Measurements from ENCODE around the gene ADAM22.

ADAM22 gene

GRCh38 chr7:88037050-88037449 lies 103.0 kb downstream of the ADAM22 start:
- no peak overlapping the region for H3K9ac ChIP-seq (ENCODE audit: low read length)
- H3K9me3 ChIP-seq (replicated peaks; ENCODE audit: insufficient read depth, low read length): no peaks in the 10 kb centered on the region
- no peak for TF ChIP-seq EZH2phosphoT487 (IDR thresholded peaks at IDR 0.05; ENCODE audit: low read length)
- TF ChIP-seq EZH2 (optimal IDR thresholded peaks at IDR 0.05; ENCODE audit: low read depth, low read length): no peak
- TF ChIP-seq, protein P1, sequence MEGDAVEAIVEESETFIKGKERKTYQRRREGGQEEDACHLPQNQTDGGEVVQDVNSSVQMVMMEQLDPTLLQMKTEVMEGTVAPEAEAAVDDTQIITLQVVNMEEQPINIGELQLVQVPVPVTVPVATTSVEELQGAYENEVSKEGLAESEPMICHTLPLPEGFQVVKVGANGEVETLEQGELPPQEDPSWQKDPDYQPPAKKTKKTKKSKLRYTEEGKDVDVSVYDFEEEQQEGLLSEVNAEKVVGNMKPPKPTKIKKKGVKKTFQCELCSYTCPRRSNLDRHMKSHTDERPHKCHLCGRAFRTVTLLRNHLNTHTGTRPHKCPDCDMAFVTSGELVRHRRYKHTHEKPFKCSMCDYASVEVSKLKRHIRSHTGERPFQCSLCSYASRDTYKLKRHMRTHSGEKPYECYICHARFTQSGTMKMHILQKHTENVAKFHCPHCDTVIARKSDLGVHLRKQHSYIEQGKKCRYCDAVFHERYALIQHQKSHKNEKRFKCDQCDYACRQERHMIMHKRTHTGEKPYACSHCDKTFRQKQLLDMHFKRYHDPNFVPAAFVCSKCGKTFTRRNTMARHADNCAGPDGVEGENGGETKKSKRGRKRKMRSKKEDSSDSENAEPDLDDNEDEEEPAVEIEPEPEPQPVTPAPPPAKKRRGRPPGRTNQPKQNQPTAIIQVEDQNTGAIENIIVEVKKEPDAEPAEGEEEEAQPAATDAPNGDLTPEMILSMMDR (IDR thresholded peaks at IDR 0.05; ENCODE audit: low read length): no peak
- no peaks in the 10 kb centered on the region for H3K36me3 ChIP-seq (replicated peaks; ENCODE audit: insufficient read depth, low read length)
- no peaks in the 10 kb centered on the region for H3K27me3 ChIP-seq (replicated peaks; ENCODE audit: insufficient read depth, low read length)
- no peak for DNase-seq
- no peaks in the 10 kb centered on the region for H3F3A ChIP-seq (ENCODE audit: insufficient read depth, low read length)
- no peaks in the 10 kb centered on the region for H4K20me1 ChIP-seq (ENCODE audit: insufficient read depth, low read length)
- no peaks in the 10 kb centered on the region for H3K79me2 ChIP-seq (ENCODE audit: low read length)
- H3K4me2 ChIP-seq (ENCODE audit: low read depth, low read length): no peak overlapping the region
- no peak overlapping the region for H3K4me3 ChIP-seq (ENCODE audit: low read length)
- no peaks in the 10 kb centered on the region for H3K9me2 ChIP-seq (replicated peaks; ENCODE audit: insufficient read depth, low read length)
- no peak overlapping the region for H2AFZ ChIP-seq (ENCODE audit: low read length)
- no peak overlapping the region for H3K27ac ChIP-seq (ENCODE audit: low read length)
- 0 out of 2 replicates have a peak, but pooled peaks cover 2% of the 10 kb centered on the region for H3K4me1 ChIP-seq (ENCODE audit: low read length)

- Histone ChIP-seq H4K20me1 (ENCODE audit: insufficient read depth, low read length) (no peaks in the 10 kb centered on the region), H3F3A (ENCODE audit: insufficient read depth, low read length) (no peaks in the 10 kb centered on the region), H3K9me3 (replicated peaks; ENCODE audit: insufficient read depth, low read length) (no peaks in the 10 kb centered on the region), H2AFZ (ENCODE audit: low read length) (no peak overlapping the region), H3K4me3 (ENCODE audit: low read length) (no peak overlapping the region), H3K9ac (ENCODE audit: low read length) (no peak overlapping the region), H3K9me2 (replicated peaks; ENCODE audit: insufficient read depth, low read length) (no peaks in the 10 kb centered on the region), H3K36me3 (replicated peaks; ENCODE audit: insufficient read depth, low read length) (no peaks in the 10 kb centered on the region), H3K4me1 (ENCODE audit: low read length) (peaks cover 8% of the 10 kb centered on the region; the same call in 1 of the 2 replicates), H3K4me2 (ENCODE audit: low read depth, low read length) (no peak overlapping the region), H3K27ac (ENCODE audit: low read length) (no peak overlapping the region), H3K27me3 (replicated peaks; ENCODE audit: insufficient read depth, low read length) (no peaks in the 10 kb centered on the region), H3K79me2 (ENCODE audit: low read length) (no peaks in the 10 kb centered on the region)
- DNase-seq: no peak
- no peak for TF ChIP-seq EZH2phosphoT487 (IDR thresholded peaks at IDR 0.05; ENCODE audit: low read length)
- no peak for TF ChIP-seq EZH2 (optimal IDR thresholded peaks at IDR 0.05; ENCODE audit: low read depth, low read length)
- TF ChIP-seq, protein P1 (IDR thresholded peaks at IDR 0.05; ENCODE audit: low read length): no peak
Measured at GRCh38 chr7:88040694-88041093, 106.6 kb downstream of the ADAM22 start.

DNA sequence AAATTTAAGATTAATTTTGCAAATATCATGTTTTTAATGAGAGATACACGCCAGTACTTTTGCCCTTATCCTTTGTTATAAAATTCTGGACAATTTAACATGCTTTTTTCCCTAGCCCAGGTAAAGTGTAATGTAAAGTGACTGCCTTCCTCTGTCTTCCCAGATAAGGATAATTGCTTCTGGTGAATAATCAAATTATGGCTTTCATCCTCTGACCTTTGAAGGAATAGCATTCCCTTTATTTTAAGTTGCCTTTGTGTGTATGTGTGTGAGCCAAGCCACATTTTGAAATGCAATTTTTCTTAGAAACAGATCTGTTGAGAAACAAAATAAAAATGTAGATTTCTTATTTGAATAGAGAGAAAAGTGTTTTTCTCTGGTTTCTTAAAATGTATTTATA lies 107.5 kb downstream of the ADAM22 start:
- Histone ChIP-seq H2AFZ (ENCODE audit: low read length) (no peak overlapping the region), H3K9me3 (replicated peaks; ENCODE audit: insufficient read depth, low read length) (no peaks in the 10 kb centered on the region), H3K36me3 (replicated peaks; ENCODE audit: insufficient read depth, low read length) (no peaks in the 10 kb centered on the region), H3K9ac (ENCODE audit: low read length) (no peak overlapping the region), H4K20me1 (ENCODE audit: insufficient read depth, low read length) (no peaks in the 10 kb centered on the region), H3K4me1 (ENCODE audit: low read length) (peaks cover 8% of the 10 kb centered on the region; the same call in 1 of the 2 replicates), H3K4me3 (ENCODE audit: low read length) (no peak overlapping the region), H3K27ac (ENCODE audit: low read length) (no peak overlapping the region), H3K27me3 (replicated peaks; ENCODE audit: insufficient read depth, low read length) (no peaks in the 10 kb centered on the region), H3K9me2 (replicated peaks; ENCODE audit: insufficient read depth, low read length) (no peaks in the 10 kb centered on the region), H3K79me2 (ENCODE audit: low read length) (no peaks in the 10 kb centered on the region), H3F3A (ENCODE audit: insufficient read depth, low read length) (no peaks in the 10 kb centered on the region), H3K4me2 (ENCODE audit: low read depth, low read length) (peak overlapping the region; percentile 28; the same call in 1 of the 2 replicates)
- no peak for DNase-seq
- TF ChIP-seq, protein P1 (IDR thresholded peaks at IDR 0.05; ENCODE audit: low read length): no peak
- TF ChIP-seq EZH2phosphoT487 (IDR thresholded peaks at IDR 0.05; ENCODE audit: low read length): no peak
- TF ChIP-seq EZH2 (optimal IDR thresholded peaks at IDR 0.05; ENCODE audit: low read depth, low read length): no peak
